GM08714 (cell line): Measurements from ENCODE around the gene UCP3.

ENCODE experiments used
- H3K4me3 ChIP-seq: fragments of 200-500 bp; sonication (Bioruptor generic); 2 replicates; pipeline ENCODE4 v1.5.1; 2014; ENCODE audit warnings: mild to moderate bottlenecking, low read length, inconsistent platforms
- ZNF274 ChIP-seq: IDR thresholded peaks from 2 replicates; pipeline ENCODE4 v1.6.1; 2012; ENCODE audit warnings: mild to moderate bottlenecking, low read depth, low read length

The UCP3 gene

DNA sequence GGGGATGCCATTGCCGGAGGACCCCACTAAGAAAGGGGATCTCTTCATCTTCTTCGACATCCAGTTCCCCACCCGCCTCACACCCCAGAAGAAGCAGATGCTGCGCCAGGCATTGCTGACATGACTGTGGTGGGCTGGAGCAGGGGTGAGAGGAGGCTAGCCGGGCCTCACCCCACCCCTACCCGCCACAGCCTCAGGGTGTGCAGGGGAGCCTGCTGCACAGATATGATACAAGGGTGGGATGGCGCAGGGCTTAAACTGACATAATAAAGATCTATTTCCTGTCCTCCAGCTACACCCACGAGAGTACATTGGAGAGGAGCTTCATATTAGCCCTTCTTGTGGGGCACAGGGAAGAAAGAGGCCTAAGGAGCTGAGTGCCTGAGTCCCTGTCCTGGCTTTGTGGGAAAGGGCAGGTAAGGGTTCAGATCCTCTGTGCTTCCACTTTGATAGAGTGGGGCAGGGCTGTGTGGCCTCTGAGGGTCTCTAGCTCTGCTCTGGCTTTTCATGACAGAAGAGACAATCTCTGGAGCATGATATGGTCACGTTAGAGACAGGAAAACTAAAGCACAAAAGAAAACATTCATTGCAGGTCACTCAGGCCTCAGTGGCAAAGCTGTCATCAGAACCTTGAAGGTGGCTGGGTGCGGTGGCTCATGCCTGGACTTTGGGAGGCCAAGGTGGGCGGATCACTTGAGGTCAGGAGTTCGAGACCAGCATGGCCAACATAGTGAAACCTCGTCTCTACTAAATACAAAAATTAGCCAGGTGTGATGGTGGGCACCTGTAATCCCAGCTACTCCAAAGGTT lies 38.7 kb downstream of the UCP3 start:
- no peak overlapping the region for H3K4me3 ChIP-seq
- no peak for TF ChIP-seq ZNF274

DNA sequence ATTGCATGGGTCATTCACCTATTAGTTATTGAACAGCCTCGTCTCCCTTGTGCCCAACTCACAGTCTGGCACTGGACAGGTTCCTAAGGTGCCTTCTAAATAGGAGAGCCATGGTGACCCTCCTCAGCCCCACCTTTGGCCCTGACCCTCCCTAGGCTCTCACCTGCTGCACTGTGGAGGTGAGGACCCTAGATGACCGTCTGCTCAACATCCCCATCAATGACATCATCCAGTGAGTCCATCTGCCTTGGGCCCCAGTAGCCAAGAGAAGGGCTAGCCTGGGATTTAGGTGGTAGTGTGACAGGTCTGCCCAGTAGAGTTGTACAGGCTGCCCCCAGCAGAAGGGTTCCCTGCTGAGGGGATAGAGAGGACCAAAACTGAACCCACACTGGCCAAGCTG lies 39.8 kb downstream of the UCP3 start:
- TF ChIP-seq ZNF274 = no peak
- H3K4me3 ChIP-seq = no peak overlapping the region

DNA sequence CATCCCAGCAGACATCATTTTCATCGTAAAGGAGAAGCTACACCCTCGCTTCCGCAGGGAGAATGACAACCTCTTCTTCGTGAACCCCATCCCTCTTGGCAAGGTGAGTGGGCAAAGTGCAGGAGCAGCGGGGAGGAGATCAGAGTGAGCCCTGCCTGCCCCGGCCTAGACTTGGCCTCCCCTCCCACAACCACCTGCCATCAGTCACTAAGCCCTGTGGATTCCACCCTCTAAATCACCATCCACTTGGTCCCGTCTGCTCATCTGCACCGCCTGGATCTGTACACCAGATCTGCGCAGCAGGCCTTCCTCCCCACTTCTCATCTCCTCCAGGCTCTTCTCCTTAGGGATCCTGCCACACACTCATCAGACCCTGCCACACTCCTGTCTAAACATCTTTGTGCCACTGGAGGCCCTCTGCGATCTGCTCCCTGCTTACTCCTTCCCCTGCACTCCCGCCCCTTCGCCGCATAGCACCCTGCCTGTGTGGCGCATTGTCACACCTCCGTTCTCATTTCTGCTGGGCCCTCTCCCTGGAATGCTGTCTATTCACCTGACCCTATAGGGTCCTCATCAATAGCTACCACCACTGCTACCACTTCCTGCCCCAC lies 40.4 kb downstream of the UCP3 start:
- TF ChIP-seq ZNF274 = no peak

DNA sequence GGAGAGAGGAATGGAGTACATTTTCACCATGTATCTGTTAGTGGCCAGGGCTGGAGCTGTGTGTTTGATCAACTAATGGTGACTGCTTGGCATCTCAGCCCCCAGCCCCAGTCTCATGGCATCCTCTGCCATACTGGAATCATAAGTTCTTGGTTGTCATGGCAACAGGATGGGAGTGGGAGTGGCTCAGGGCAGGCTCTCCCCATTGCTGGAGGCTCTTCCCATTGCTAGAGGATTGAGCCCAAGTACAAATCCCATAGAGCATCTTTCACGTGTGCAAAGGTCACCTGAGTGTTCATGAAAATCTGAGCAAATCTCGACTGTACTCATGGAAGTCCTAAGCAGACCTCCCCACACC lies 43.1 kb downstream of the UCP3 start:
- TF ChIP-seq ZNF274 = no peak
- no peak overlapping the region for H3K4me3 ChIP-seq

More for the DNA sequence above, 40.4 kb downstream of the UCP3 start:
- H3K4me3 ChIP-seq = no peak overlapping the region

DNA sequence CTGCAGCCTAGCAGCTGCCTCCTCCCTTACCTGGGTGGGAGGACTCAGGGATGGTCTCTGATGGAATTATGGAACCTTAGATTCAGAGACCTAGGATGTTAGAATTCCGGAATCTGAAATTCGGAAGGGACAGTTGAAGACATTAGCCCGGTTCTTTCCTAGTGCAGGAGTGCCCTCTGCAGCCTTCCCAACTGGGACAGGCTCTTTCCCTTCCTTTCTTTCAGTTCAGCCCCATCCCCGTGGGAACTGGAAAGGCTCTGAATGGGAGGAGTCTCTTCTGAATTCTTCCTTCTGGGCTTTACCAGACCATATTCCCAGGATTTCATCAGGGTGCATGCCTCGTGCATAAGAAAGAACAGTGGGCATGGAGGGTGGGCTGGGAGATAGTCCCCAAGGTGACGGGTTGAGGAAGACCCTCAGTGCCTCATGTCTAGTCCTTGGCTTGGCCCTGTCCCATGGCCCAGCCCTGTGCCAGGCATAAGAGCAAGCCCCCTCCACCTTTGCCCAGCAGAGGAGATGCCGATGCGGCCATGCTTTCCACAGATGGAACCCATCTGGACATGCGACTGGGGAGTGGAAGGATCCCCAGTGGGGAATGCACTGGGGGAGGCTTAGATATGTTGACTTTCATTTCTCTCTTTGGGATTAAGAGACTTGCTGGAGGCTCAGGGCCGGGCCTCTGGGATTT lies 43.7 kb downstream of the UCP3 start:
- no peak overlapping the region for H3K4me3 ChIP-seq
- TF ChIP-seq ZNF274 = no peak

DNA sequence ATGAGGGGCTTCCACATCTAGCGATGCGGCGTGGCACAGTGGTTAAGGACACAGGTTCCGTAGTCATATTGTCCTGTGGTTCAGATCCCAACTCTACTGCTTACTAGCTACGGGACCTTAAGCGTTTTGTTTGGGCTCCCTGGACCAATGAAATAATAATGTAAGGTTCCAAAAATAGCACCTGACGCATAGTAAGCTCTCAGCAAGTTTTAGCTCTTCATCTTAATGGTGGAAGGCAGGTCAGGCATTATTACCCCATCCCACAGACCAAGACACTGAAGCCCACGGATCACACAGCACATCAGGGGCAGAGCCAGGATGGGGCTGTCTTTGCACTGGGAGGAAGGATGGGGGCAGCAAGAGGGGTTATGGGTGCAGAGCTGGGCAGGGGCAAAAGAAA lies 45.0 kb downstream of the UCP3 start:
- TF ChIP-seq ZNF274 = no peak

DNA sequence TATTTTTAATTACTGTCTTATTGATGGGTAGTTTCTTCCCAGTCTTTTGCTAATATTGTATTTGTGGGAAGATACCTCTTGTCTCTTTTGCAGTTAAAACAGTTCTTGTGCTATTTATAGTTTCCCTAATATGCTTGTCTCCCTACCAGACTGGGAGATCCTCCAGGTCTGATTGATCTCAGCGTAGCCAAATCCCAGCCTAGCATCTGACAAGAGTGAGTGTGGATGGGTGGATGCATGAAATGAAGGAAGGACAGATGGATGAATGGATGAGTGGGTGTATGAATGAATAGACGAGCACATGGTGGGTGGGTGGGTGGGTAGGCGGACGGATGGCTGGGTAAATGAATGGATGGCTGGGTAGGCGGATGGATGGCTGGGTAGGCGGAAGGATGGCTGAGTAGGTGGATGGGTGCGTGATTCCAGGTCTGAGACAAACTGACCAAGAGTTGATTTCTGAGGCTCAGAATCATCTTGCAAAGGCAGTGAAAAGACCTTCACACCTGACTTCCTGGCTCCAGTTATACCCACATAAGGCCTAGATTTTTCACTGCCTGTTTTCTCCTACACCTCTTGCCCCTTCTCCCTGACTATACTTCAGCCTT lies 46.7 kb downstream of the UCP3 start:
- TF ChIP-seq ZNF274 = no peak
- no peak overlapping the region for H3K4me3 ChIP-seq

More for the DNA sequence above, 45.0 kb downstream of the UCP3 start:
- H3K4me3 ChIP-seq = no peak overlapping the region

DNA sequence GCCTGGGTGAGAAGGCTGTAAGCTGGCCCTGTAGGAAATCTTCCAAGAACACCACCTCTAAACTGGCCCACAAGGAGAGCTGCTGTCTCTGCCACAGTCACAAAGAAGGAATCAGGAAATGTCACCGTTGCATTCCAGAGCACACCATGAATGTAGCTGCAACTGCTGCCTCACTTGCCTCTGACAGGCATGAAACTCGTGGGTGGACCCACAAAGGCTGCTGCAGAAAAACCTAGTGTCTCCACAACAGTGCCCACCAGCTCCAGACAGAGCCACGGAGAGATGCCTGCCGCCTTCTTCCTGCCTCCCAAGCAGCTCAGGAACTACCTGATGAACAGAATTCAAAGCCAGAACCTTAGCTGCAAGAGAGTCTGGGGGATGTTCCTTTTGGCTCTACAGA lies 47.6 kb downstream of the UCP3 start:
- TF ChIP-seq ZNF274 = no peak
- H3K4me3 ChIP-seq = no peak overlapping the region

DNA sequence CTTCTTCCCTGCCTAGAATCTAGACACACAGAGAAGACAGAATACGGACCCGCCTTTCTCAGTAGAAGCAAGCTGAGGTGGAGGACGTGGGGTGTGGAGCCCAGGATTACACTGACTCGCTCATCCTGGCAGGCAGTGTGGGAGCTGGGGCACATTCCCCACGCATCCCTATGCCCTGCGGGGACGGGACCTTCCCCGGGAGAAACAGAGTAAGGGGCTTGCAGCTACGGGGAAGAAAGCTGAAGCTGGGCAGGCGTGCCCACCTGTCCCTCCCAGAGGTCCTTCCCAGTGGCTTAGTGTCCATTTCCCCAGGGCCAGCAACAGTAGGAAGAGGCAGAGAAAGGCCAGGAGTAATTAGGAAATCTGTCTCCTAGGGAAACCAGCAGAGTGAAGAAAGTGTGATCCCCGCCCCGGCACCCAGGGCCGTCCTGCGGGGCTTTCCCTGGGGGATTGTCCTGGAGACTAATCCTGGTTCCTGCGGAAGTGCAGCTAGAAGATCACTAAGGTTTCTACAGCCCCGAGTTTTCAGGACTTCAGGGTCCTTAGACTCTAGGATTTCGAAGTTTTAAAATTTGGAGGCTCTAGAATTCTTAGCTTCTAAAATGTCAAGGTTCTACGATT lies 50.3 kb downstream of the UCP3 start:
- H3K4me3 ChIP-seq = no peak overlapping the region
- TF ChIP-seq ZNF274 = no peak

DNA sequence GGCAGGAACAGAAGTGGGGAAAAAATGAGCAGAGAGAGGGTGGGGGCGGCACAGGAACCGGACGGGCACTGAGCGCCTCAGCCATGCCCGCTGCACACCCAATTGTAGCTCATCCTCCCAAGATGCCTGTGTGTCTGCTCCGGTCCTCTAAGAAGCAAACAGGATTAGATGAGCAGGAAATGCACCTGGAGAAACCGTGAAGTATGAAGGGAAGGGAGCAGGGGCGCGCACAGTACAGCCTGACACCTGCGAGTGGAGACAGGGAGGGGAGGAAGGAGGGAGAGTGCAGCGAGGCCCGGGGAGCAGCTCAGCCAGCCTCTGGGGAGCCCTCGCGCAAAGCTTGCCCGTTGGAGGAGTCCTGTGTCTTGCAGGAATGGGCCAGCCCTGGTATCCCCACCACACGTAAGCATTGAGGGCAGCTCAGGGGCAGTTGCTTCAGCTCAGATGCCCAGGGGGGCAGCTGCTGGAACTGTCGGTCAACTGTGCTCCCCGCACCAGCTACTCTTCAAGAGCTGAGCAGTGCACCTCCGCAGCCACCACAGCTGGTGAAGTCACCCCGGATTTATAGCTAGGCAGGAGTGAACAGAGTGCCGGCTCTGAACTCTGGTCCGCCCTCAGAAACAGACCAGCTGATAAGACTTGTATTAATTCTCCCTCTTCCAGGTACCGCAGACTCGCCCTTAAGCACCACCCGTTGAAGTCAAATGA lies 51.1 kb downstream of the UCP3 start:
- no peak for TF ChIP-seq ZNF274
- H3K4me3 ChIP-seq = no peak overlapping the region

DNA sequence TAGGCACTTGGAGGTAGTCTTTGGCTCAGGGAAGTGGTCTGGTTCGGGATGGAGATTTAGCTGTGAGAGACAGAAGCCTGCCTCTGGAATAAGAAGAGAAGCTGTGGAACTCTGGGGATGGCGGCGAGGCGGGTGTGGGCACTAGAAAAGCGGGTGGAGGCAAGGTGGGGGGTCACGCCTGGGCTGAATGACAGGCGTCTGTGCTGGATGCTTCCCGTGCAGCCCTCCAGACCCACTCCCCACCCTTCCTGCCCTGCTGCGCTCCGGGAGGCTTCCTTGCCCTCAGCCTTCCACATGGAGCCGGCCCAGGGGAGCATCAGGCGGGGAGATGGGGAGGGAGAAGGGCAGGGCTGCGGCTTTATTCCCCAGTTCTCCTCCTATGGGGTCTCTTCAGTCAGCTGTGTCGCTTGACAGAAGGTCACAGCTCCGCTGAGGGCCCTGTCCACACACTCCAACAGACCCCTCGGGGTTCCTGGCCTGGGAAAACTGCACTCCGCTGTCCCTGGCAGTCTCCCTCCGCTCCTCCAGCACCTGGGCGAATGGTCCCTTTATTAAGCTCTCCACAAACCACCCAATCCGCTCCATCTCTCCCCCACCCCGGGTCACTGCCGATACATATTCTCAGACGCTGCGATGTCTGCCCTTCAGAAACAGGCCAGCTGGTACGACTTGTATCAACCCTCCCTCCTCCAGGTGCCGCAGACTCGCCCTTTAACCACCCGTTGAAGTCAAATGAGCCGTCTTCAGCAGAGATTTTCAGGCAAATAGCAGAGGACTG lies 51.8 kb downstream of the UCP3 start:
- H3K4me3 ChIP-seq = no peak overlapping the region
- TF ChIP-seq ZNF274 = no peak

DNA sequence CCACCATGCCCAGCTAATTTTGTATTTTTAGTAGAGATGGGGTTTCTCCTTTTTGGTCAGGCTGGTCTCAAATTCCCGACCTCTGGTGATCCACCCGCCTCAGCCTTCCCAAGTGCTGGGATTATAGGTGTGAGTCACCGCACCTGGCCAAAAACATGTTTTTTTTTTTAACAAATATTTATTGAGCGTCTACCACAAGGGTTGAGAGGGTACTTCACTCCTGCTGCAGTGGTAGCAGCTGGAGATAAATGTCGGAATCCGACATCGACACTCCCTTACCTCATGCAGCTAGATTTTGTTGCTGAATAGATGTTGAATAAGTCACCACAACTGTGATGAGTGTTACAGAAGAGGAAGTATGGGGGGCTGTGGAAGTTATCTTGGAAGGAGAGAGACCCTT lies 57.1 kb downstream of the UCP3 start:
- no peak overlapping the region for H3K4me3 ChIP-seq
- TF ChIP-seq ZNF274 = no peak
